Astrocyte (in vitro differentiated cells and primary cell): ENCODE results near the gene ZEB1.
"Not testable (repeated sequence)": the region's sequence is repeated elsewhere in the genome, so short reads cannot be mapped to it uniquely, and the experiment has no call there.

Source experiments
- CTCF ChIP-seq: IDR thresholded peaks from 2 replicates; pipeline ENCODE4 v1.5.1; 2011; ENCODE audit warnings: low read depth, mild to moderate bottlenecking, inconsistent platforms, low read length, moderate library complexity; ENCODE audit not compliant: insufficient read depth
- EZH2 ChIP-seq: IDR thresholded peaks from 2 replicates; pipeline ENCODE4 v1.6.1; 2012; ENCODE audit warnings: mild to moderate bottlenecking, low read length, inconsistent platforms; ENCODE audit not compliant: insufficient read depth

- not testable (repeated sequence) for TF ChIP-seq CTCF, EZH2
These were observed 45.2 kb downstream of the ZEB1 start for GRCh38 chr10:31364238-31364637.
